RWPE2 (cell line): Measurements from ENCODE around the gene CNTN4.

Experiments used
- ATAC-seq: fragments of 200-7000 bp; cut with Tn5 transposase; 3 replicates; pipeline ENCODE4 v1.9.1; 2021; ENCODE audit warnings: low read depth
- DNase-seq: peaks from one replicate; pipeline ENCODE4 v3.0.0-alpha.2; 2020; ENCODE audit warnings: low spot score
- H3K27ac ChIP-seq: fragments of 450-650 bp; 2 replicates; pipeline ENCODE4 v1.5.1; 2017; ENCODE audit warnings: mild to moderate bottlenecking; ENCODE audit not compliant: poor library complexity, severe bottlenecking
- H3K27me3 ChIP-seq: fragments of 250-450 bp; sonication (Bioruptor Pico); 2 replicates; pipeline ENCODE4 v1.5.1; 2021; ENCODE audit warnings: mild to moderate bottlenecking, moderate library complexity; ENCODE audit not compliant: insufficient read depth, poor library complexity, severe bottlenecking
- H3K36me3 ChIP-seq: fragments of 250-450 bp; sonication (Bioruptor Pico); 2 replicates; pipeline ENCODE4 v1.5.1; 2020; ENCODE audit warnings: low read depth, mild to moderate bottlenecking, moderate library complexity
- H3K4me1 ChIP-seq: fragments of 250-450 bp; sonication (Bioruptor Pico); 2 replicates; pipeline ENCODE4 v1.5.1; 2021; ENCODE audit warnings: mild to moderate bottlenecking, moderate library complexity; ENCODE audit not compliant: insufficient read depth, poor library complexity, severe bottlenecking
- H3K4me3 ChIP-seq: fragments of 250-450 bp; sonication (Bioruptor Pico); 2 replicates; pipeline ENCODE4 v1.5.1; 2021; ENCODE audit warnings: mild to moderate bottlenecking, moderate library complexity; ENCODE audit not compliant: severe bottlenecking
- H3K9me3 ChIP-seq: fragments of 250-450 bp; sonication (Bioruptor Pico); 2 replicates; pipeline ENCODE4 v1.5.1; 2021; ENCODE audit warnings: mild to moderate bottlenecking, moderate library complexity; ENCODE audit not compliant: severe bottlenecking
- CTCF ChIP-seq: fragments of 450-650 bp; IDR thresholded peaks from one replicate; pipeline ENCODE4 v1.5.1; 2017; ENCODE audit warnings: mild to moderate bottlenecking, moderate library complexity; ENCODE audit not compliant: poor library complexity, severe bottlenecking

Gene CNTN4

DNA sequence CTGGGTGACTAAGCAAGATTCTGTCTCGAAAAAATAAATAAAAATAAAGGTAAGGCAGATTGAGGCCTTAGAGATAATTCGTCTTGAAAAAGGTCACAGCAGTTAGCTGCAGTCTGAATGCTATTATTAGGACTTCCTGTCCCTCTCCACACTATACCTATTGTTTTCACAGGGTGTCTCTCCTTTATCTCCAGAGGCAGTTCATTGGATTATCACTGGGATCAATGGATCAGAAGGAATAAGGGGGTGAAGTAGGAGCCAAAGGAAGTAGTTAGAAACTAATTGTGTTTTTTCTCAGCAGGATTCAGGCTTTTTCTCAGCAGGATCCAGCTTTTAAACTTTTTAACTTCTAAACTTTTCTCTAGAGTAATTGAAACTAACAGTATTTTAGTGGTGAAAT is 684.6 kb downstream of the CNTN4 start:
- Histone ChIP-seq H3K9me3 (peaks cover 4% of the 10 kb centered on the region), H3K27ac (no peak overlapping the region), H3K36me3 (no peaks in the 10 kb centered on the region), H3K4me3 (no peak overlapping the region), H3K4me1 (no peaks in the 10 kb centered on the region), H3K27me3 (no peaks in the 10 kb centered on the region)
- ATAC-seq (no peak), DNase-seq (no peak)
- no peak for TF ChIP-seq CTCF

- ATAC-seq = no peak
- H3K27ac ChIP-seq = no peak overlapping the region
- H3K27me3 ChIP-seq = no peaks in the 10 kb centered on the region
- no peak for TF ChIP-seq CTCF
- no peaks in the 10 kb centered on the region for H3K4me1 ChIP-seq
- no peaks in the 10 kb centered on the region for H3K36me3 ChIP-seq
- H3K9me3 ChIP-seq = peaks cover 3% of the 10 kb centered on the region
- no peak for DNase-seq
- no peak overlapping the region for H3K4me3 ChIP-seq
Observed at GRCh38 chr3:2784627-2785026, 686.0 kb downstream of the CNTN4 start.

GRCh38 chr3:2790266-2790815 is 691.7 kb downstream of the CNTN4 start:
- ATAC-seq = no peak
- Histone ChIP-seq H3K9me3 (no peaks in the 10 kb centered on the region), H3K36me3 (no peaks in the 10 kb centered on the region), H3K4me3 (no peak overlapping the region), H3K27ac (no peak overlapping the region), H3K27me3 (no peaks in the 10 kb centered on the region), H3K4me1 (no peaks in the 10 kb centered on the region)
- no peak for DNase-seq
- no peak for TF ChIP-seq CTCF

GRCh38 chr3:2792432-2792831 is 693.8 kb downstream of the CNTN4 start:
- no peak for TF ChIP-seq CTCF
- H3K4me3 ChIP-seq = no peak overlapping the region
- H3K9me3 ChIP-seq = no peaks in the 10 kb centered on the region
- no peaks in the 10 kb centered on the region for H3K27me3 ChIP-seq
- H3K27ac ChIP-seq = no peak overlapping the region
- ATAC-seq (no peak), DNase-seq (no peak)
- H3K36me3 ChIP-seq = no peaks in the 10 kb centered on the region
- no peaks in the 10 kb centered on the region for H3K4me1 ChIP-seq

- ATAC-seq = no peak
- no peaks in the 10 kb centered on the region for H3K27me3 ChIP-seq
- no peaks in the 10 kb centered on the region for H3K36me3 ChIP-seq
- no peak for DNase-seq
- TF ChIP-seq CTCF = no peak
- no peak overlapping the region for H3K4me3 ChIP-seq
- H3K27ac ChIP-seq = no peak overlapping the region
- H3K9me3 ChIP-seq = no peaks in the 10 kb centered on the region
- H3K4me1 ChIP-seq = no peaks in the 10 kb centered on the region
Observed at GRCh38 chr3:2793987-2794386, 695.3 kb downstream of the CNTN4 start.
